SIG-M5 treated with dmso at 0.1 percent for 504 hours (cell line): ENCODE data around the gene HSPA1A.
"Not testable (repeated sequence)": the region's sequence is repeated elsewhere in the genome, so short reads cannot be mapped to it uniquely, and the experiment has no call there.

Source experiments
- DNase-seq: peaks from one replicate; lab custom pipeline; 2025; ENCODE audit not compliant: unreplicated experiment; lab: John Stamatoyannopoulos, UW

Gene HSPA1A

GRCh38 chr6:31862344-31863235, 47.2 kb downstream of the HSPA1A start, which contains the start of gene NEU1:
TSS of gene NEU1 (minus strand) at chr6:31862821. CDS start at chr6:31862776, 45 bp downstream.
- DNase-seq = peak; percentile 100

- DNase-seq = not testable (repeated sequence)
Observed at GRCh38 chr6:31864123-31864562, 48.8 kb downstream of the HSPA1A start.

GRCh38 chr6:31864818-31865204, 49.5 kb downstream of the HSPA1A start:
- DNase-seq = no peak

GRCh38 chr6:31865205-31866118, 50.1 kb downstream of the HSPA1A start:
- no peak for DNase-seq
